K562 treated with DMSO at 1 percent for 4 hours (cell line): ENCODE results near the gene XPO4. TPM values are rescaled to one million over a fixed set of nuclear protein-coding genes. Genes with fewer than 3 reads are reported as not detected.

Experiments
- total RNA-seq: library from RNA; unstranded; fragments of 300-600 nt; gene quantifications from 2 replicates; pipeline ENCODE4 v1.2.3, GENCODE V29; 2022; ENCODE audit not compliant: insufficient read depth

XPO4 gene
- 3.3 and 5.7 TPM in 2 replicates for total RNA-seq

GRCh38 chr13:20902438-20903163 is at the start of gene XPO4:
Gene XPO4, minus strand, starts transcription at chr13:20902746. Its CDS starts 8 bp downstream, at chr13:20902738.

DNA sequence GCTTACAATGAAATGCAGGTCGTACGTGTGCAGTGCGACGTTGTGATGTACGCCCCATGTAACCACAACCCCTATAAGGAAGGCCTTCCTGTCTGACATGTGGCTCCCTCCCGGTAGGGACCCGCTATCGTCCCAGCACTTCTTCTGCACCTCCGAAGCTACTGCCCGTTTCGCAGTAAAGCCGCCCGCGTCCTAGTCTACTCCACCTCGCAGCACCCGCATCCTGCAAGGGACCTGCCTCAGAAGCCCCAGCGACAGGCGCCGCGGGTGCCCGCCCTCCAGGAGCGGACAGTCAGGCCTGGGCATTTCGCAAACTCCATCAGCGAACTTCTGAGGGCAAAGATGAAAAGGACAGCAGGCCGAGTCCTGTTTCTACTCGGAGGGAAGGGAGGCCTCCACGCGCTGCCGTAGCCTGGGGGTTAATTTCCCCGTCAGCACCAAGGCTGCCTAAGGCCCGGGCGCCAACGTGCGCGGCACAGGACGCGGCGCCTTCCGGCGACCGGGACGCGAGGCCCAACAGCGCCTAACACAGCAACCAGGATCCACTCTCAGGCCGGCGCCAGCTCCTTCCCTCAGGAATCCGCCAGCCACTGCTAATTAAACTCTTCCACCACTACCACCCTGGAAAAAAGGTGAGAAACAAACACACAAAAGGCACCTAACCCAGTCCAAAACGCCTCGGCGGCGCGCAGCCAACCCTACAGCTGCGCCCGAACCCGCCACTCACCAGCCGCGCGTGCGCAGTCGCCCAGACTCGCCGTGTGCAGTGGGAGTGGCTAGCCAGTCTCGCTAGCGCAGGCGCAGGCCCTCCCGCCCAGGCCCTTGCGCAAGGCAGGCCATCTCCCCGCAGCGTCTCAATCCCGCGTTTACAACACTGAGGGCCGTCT is 129.1 kb downstream of the XPO4 start, which contains the start of gene EEF1AKMT1:
EEF1AKMT1 (minus strand) TSS at position 768 of the 887 bp plus-strand sequence. CDS start 16,363 bp downstream, outside the sequence.

Other genes with a start within 250 kb of the XPO4 start
- not detected in 2 replicates for gene IL17D, start 199.0 kb downstream of the XPO4 start, total RNA-seq
- gene EEF1AKMT1, start 128.8 kb downstream of the XPO4 start, total RNA-seq, result 2.8 and 3.7 TPM in 2 replicates
- gene LATS2, start 158.8 kb upstream of the XPO4 start, total RNA-seq, result 1.6 TPM in 2 replicates
- gene SAP18, start 237.4 kb upstream of the XPO4 start, total RNA-seq, result 31.7 and 33.2 TPM in 2 replicates